ENCODE data around the gene TAOK1.

The TAOK1 gene

DNA sequence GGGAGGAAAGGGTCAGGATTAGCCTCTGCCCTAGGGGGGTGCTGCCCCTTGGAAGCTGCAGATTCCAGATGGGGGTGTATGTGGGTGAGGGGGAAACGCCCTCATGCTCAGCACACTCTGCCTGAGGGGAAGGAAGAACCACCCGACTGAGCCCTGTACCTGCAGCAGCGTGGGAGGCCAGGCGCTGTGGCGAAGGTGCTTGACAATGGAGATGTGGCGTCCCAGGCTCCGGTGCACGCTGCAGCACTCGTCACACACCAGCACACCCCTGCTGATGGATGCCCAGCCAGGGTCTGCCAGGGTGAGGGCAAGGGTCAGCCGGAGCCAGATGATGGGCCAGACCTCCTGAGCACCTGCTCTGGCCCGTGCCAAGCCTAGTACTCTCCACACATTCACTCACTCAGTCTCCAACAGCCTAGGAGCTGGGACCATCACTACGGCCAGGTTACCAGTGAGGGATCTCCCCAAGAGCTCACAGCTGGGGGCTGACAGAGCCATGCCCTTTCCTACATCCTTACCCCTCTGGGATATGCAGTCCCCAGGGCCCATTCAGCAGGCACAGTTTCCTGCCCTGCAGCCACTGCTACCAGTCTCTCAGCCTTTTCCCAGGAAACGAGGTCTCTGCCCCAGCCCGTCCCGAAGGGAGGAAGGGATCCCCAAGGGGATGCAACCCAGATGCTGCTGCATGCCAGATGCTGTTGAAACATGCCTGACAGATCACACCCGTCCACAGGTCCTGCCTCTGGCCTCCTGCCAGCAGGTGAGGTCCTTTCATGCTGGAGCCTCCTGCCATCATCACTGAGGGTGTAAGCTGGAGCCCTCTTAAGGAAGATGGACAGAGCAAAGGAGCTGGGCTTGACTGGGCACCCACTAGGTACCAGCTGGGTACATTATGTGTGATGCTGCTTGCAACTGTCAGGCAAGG, 193.4 kb downstream of the TAOK1 start:
- no peak for DNase-seq (ENCODE audit: low read depth)

DNA sequence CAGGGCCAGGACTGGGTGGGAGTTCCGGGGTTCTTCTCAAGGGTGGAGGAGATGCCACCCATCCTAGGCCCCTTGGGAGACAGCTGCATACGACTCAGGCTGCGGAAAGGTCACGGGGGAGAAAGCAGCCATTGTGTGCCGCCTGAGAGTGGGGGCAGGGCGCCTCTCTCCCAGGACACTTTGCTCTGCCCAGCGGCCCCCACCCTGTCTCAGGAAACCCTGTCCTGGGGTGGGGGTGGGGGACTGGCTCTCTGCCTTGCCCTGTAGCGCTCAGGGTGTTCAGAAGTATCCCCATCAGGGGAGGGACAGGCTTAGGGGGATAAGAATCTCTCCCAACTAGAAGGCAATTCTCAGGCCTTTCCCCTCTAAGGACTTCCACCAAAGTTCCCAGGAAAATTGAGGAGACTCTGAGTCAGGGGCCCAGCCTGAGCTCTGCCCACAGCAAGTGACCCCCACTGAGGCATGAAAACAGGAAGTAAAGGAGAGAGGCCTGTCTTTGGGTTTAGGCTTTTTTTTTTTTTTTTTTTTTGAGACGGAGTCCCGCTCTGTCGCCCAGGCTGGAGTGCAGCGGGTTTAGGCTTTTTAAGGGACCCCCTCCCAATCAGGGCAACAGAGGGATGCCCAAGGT, 194.4 kb downstream of the TAOK1 start:
- DNase-seq (ENCODE audit: low read depth), result no peak

DNA sequence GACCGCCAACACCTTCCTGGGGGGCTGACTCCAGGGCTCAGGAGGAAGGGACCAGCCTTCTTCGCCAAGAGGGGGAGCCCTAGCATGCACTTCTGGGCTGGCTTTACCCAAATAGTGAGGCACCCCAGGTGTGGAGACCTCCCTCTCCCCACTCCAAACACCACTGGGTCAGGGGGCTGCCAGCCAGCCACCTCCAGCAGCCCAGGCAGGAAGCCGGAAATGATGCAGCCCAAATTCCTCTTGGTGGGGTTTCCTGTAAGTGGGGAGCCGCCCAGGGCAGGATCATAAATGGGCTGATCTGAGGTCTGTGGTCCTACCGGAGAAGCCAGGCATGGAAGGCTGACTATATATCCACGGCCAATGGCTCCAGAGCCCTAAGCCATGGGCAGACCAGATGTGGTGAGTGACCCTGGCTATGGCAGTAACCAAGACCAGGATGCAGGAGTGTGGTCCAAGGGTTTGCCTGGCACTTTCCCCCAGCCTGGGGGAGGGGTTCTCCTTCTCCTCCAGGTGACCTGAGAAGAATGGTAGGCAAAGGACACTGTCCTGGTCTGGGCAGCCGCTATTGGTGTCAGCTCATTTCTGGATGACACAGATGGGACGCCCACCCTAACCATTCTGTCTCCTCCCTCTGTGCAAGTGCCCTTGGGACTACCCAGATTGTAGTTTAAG, 195.1 kb downstream of the TAOK1 start:
- no peak for DNase-seq (ENCODE audit: low read depth)

DNA sequence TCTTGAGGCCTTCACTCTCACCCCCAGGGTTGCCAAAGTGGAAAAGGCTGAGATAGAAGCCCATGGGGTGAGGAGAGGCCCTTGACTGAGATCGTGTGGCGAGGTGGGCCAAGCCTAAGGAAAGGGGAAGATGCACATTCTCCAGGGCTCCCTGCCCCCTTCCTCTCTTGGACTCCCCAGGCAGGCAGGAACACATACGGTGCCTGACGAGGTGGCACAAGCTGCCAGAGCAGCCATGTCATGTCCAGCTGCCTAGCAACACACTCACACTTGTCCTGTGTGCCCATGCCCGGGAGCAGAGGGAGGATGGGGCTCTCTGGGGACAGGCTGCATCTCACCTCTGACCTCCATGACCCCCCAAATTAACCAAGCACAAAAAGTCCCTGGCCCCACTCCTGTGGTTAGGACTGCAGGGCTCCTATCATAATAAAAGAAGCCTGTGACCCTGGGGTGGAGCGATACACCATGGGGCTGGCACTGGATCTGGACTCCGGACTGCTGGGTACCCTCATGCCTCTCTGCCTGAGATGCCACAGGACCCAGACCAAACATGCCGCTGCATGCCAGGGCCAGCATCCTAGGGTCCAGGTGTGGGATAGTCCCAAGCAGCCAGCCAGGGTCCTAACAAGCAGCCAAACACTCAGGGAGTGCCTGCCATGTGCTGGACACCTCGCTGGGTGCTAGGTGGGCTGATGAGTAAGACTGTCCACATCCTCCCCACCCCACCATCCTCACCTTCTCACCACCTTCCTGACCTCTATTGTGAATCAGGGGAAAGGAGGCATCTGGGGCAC, 196.7 kb downstream of the TAOK1 start:
- no peak for DNase-seq (ENCODE audit: low read depth)

DNA sequence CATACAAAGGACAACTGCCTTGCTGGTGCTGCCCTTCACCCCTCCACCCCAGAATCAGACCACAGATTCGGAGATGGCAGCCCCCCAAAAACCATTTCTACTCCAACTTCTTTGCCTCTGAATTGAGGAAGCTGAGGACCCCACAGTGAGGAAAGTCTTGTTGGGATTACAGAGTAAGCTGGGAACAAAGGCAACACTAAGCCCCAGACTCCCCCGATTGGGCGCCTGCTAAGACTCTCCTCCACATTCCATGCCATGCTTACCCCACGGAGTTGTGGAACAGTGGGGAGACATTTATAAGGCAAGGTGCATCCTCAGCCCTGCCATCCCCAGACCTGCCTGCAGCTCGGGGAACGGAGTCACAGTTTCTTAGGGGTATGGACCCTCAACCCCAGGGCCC, 197.4 kb downstream of the TAOK1 start:
- no peak for DNase-seq (ENCODE audit: low read depth)

DNA sequence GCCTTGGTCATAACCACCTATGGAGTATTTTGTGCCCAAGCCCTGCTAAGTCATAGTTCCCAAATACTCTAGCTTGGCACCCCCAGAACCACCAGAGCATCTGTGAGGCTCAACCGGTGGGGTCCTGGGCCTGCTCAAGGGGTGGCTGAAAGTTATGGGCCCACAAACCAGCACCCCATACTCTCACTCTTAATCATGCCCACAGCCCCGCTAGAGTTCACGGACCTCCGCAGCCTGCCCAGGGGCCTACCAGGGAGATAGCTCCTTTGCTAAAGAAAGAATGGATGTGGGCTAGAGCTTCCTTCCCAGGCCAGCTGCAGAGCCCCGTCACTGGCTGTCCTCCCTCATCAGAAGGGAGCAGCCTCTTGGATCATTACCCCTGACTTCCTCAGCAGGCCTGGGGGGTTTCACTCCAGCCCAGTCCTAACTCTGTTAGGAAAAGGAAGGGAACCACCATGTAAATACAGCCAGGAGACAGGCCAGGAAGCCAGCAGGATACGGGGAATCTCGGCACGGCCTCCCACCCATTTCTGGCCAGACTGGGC, 197.9 kb downstream of the TAOK1 start:
- no peak for DNase-seq (ENCODE audit: low read depth)

DNA sequence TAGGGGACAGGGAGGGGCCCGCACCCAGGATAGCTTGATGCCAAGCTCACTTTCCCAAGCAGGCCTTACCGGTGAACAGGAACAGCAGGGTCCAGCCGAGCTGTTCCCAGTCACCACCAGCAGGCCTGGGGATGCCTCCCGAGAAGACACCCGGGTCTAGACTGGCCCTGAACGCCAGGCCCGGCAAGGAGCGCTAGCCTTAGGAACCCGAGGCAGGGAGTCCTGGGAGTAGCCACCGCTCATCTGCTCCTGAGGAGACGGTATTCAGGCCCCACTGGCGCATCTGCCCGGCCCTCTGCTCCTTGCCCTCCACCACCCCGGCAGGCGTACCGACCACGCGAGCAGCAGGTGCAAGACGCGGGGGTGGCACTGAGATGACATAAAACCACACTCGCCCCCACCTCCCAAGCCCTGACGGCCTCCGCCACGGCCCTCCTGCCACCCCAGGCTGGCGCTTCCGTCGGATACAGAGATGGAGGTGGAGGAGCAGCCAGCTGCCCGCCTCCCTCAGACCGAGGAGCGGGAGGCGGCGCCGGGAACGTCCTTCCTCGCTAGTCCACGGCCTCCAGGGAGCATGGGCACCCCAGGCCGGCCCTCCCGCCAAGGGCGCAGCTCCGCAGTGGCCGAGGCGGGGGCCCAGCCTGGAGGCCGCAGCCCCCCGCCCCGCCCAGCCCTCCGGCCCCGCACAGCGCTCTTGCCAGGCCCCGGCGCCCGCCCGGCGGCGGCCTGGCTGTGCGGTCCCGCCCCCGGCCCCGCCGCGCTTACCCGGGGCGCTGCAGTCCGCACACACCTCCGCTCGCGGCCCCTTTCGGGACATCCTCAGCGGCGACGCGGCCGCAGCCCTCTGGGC, 198.6 kb downstream of the TAOK1 start:
- peak; percentile 40 for DNase-seq (ENCODE audit: low read depth)

DNA sequence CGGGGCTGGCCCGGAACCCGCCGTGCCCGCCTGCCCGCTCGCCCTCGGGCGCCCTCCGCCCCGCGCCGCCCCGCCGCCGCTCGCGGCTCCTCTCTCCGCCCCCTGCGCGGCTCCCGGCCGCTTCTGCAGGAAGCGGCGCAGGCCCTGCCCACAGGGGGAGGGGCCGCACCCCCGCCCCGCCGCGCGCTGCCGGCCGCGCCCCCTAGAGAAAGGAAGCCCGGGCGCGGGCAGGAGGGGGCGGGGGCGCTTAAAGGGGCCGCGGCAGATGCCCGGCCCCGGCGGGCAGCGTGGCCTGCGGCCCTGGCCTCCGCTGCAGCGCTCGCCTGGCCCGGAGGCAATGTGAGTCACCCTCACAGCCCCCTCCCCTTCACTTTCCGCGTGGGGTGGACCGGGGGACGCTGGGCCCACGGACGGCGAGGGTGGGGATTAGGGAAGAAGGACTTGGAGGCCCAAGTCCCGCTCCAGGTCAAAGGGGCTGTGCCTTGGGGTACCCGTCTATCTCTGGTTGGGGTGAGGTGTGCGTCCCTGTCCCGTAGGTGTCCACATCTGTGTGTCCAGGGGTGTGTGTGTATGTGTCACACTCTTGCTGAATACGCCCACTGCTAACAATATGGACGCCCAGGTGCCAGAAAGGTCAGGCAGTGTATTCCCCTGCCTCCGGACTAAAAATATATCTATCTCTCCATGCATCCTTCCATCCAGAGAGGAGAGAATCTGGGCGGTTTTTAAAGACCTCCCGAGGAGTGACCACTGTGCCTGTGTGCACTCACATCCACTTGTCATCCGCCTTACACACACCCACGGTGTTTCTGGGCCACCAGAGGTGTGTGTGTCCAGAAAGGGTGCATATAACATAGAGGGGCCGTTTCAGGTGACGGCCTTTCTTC, 199.6 kb downstream of the TAOK1 start, which contains the start of gene GIT1:
Gene GIT1, minus strand, starts transcription at position 125 of the 887 bp plus-strand sequence. CDS start 270 bp downstream, outside the sequence.
- peak; percentile 86 for DNase-seq (ENCODE audit: low read depth)

DNA sequence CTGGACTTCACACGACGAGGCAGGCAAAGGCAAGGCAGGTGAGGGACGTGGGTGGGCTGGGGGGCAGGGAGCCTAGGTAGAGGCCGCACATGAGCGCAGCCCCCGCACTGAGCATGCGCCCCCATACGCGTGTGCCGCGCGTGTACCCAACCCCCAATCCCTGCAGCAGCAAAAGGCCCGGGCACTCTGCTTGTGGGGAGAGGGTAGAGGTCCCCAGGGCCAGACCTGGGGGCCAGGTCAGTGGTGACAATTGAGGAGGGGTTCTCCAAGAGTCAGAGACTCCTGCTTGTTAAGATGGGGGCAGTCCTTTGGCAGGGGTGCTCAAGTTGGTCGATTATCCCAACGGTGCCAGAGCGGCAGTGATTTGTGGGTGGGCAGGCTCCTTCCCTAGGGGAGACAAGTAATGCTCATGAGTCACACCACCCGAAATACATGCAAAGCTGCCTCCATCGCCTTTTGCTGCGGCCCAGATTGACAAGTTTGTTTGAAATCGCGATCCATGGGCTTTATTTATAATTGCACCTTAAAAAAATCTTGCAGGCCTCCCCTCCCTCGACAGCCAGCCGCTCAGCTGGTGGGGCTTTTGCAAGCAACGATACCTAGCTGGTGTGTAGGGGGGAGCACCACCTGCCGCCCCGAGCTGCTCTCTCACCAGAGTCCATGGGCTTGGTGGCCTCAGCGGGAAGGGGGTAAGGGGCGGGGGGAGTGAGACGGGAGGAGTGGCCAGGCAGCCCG, 200.4 kb downstream of the TAOK1 start:
- DNase-seq (ENCODE audit: low read depth), result no peak

DNA sequence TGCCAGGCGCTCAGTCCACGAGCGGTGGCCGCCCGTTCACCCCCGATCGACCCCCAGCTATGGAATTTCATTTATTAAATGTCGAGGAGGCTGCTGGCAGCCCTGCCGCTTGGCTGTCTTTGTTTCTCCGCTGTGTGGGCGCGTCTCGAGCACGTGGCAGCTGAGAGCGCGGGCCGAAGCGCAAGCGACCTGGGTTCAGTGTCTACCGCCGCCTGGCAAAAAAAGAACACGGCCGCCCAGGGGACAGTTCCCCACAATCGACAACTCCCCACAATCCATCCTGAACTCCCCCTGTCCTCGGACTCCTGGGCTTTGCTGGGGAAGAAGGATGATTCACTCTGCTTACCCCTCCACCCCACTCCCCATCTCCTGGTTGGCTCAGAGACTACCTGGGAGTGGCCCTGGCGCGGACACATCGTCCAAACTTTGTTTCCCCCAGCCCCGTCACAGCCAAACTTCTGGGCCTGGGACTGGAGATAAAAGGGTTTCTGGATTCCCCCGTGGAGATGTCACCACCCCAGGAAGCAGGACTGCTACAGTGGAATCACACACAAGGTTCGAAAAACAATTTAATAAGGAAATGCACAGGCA, 201.1 kb downstream of the TAOK1 start:
- peak; percentile 47 for DNase-seq (ENCODE audit: low read depth)

DNA sequence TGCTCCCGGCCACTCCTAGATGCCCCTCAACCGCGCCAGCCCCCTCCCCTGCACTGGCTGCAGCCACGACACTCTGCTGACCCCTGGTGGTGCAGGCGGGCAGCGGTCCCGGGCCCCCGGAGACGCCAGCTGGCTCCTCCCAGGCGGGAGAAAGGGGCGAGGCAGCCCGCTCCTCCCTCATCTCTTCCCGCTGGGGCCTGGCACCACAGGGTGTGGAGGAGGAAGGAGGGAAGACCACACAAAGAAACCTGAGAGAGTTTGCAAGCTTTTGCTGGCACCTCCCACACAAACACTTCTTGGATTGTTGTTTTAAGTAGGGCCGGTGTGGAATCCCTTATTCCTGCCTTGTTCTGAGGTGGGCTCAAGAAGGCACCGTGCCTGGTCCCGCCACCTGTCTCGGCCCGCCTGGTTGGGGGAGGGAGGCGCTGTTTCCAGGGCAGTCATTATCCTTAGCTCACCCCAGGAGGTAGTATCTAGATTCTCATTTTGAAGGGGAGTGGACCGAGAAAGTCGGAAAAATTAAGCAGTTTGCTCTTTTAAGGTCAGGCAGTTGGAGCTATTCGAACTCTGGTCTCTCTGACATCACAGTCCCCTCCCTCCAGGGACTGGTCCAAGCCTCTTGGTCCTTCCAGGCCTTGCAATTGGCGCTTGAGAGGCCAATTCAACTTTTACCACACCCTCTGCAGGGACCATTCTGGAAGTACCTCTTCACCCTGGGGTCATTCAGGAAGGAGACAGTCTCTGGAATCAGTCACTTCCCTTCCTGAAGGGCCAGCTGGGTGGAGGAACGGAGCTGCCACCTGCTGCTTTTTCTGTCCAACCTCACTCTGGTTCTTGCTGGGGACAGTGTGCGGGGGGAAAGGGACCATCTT, 201.8 kb downstream of the TAOK1 start:
- DNase-seq (ENCODE audit: low read depth), result peak; percentile 82

DNA sequence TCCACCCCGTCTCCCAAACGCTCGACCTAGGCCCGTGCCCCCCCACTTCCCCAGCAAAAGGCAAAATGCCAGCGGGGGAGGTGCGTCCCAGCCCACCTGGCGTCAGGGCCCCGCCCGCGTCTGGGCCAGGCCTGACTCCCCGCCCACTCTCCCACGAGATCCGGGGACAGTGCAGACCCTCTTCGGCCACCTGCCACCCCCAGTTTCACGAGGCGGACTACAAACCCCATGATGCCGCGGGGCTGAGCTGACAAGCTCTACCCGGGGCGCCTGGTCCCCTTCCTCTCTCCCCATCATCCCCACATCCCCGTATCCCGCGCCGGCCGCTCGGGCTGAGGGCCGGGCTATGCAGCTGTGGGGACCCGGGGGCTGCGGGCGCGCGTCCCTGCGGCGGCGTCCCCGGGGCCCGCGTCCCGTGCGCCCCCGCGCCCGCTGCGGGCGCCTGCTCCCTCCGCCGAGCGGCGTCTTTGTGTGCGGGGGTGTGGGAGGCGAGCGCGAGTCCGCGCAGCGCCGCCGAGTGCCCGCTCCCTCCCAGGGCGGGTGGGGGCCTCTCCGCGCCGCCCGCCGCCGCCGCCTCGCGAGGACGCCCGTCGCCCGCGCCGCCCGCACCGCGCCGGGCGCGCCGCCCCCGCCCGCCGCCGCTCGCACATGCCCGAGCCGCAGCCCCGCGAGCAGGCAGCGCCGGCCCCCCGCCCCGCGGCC, 202.8 kb downstream of the TAOK1 start, which contains the start of gene ANKRD13B:
Gene ANKRD13B, plus strand, starts transcription at position 283 of the 702 bp plus-strand sequence. CDS start 490 bp downstream, outside the sequence.
- DNase-seq (ENCODE audit: low read depth), result no peak

DNA sequence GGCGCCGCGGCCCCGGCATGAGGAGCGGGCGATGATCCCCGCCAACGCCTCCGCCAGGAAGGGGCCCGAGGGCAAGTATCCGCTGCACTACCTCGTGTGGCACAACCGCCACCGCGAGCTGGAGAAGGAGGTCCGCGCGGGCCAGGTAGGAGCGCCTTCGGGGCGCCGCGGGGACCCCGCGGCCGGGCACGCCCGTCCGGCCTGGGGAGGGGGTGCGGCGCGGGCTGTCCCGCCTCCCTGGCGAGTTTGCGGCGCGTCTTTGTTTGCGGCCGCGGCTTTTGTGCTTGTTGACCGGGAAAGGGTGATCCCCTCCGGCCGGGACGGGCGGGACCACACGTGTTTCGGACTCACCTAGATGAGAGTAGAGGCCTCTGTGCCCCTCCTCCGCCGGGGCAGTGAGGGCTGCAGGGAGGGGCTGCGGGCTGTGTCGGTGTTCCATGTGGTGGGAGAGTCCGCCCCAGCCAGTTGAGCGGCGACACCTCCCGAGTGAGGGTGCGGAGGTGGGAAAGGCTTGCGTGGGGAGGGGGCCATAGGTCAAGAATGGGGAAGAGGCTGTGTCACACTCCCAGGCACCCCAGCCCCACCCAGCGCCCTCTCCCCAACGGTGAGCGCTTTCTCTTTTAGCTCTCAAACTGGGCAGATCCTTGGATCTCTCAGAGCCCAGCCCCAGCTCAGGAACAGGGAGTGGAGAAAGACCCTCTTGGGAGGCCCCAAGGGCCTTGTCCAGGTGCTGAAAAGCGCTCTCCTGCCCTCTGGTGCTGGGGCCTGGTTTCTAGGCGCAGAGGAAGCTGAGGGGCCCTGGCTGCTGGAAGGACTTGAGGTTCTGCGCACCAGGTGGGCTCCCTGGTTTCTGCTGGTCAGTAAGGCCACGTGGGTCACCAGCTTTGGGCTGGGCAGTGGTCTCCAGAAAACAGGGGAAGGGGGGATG, 203.7 kb downstream of the TAOK1 start:
- DNase-seq (ENCODE audit: low read depth), result no peak

DNA sequence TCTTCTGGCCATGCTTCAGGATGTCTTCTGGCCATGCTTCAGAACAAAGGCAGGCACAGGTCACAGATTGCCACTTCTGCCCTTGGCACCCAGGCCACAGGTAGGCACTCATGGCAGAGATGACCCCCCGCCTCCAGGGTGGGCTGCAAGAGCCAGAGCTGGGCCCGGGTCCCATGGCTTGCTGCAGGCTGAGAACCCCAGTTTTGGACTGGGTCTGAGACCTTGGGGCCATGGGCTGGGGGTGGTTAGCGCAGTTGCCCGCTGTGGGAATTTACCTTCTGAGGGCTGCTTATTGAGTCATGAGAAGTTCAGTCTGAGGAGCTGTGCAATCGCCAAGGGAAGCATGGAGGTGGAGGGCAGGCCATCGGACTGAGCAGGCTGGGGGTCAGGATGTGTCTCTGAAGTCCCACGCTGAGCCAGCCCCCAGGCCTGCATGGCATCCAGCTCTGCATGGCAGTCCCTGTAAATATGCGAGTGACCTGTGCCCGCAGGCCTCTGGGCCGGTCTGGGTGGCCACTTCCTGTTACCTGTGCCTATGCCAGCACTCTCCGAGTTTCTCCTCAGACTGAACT, 204.4 kb downstream of the TAOK1 start:
- no peak for DNase-seq (ENCODE audit: low read depth)

All from activated T-cell treated with anti-CD3 and anti-CD28 coated beads for 48 hours (primary cell).